ENCODE data around the gene NUP98.

The NUP98 gene

DNA sequence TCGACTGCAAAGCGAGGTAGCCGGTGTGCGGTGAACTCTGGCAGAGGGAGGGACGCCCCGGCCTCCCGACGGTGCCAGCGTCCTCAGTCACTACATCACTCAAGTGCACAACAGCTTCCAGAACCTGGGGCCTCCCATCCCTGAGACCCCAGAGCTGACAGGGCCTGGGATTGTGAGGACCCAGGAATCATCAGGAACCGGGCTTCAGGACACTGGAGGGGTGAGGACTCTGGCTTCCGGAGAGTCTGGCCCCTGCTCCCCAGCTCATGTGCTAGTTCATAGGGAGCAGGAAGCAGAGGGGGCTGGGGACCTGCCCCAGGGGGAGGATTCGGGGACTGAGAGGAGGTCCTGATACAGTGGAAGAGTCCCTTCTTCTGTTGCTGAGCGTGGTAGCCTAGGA is 160.2 kb downstream of the NUP98 start:
- DNase-seq: no peak

DNA sequence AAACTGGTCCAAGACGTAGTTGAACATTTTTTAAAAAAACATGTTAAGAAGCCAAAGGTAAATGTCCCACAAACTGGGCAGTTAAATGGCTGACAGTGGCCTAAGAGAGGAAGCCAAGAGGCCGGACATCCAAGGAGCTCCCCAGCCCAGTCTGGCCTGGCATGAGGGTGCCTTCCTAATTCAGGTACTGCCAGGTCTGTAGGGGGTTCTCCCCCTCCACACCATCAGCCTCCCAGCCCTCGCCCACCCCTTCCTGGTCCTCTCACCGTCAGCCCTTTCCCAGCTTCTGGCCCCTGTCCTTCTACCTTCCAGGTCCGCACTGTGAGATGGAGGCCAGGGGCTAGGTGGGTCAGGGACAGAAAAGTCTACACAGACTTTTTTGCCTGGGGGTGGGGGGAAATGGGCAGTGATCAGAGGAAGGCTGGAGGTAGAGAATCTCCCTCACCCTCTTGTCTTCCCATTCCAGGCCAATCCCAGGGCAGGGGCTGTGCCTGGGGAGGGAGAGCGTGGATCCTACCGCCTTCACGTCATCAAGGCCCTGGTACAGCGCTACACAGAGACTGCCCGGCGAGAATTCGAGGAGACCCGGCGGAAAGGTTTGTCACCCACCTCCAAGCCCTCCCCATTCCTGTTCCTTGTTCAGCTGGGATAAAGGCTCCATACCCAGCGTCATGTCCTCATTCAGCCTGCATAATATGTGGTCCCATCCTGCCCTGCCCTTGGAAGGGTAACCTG is 161.5 kb downstream of the NUP98 start:
- no peak for DNase-seq

DNA sequence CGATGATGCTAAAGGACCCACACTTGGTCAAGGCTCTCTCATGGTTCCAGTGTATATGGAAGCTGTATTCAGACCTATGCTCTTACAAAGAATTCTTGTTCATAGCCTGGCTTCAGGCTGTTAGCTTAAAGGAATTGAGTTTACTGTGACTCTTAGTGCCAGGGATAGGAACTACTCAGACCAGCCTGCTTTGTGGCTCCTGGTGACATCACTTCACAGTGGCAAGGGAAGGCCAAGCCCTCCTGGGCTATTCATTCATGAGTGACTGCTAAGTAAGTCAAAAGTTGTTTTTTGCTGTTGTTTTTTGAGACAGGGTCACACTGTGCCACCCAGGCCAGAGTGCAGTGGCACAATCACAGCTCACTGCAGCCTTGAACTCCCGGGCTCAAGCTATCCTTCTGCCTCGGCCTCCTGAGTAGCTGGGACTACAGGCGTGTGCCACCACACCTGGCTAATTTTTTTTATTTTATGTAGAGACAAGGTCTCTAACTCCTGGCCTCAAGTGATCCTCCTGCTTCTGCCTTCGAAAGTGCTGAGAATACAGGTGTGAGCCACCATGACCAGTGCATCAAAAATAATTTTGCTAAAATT is 165.2 kb downstream of the NUP98 start:
- no peak for DNase-seq

DNA sequence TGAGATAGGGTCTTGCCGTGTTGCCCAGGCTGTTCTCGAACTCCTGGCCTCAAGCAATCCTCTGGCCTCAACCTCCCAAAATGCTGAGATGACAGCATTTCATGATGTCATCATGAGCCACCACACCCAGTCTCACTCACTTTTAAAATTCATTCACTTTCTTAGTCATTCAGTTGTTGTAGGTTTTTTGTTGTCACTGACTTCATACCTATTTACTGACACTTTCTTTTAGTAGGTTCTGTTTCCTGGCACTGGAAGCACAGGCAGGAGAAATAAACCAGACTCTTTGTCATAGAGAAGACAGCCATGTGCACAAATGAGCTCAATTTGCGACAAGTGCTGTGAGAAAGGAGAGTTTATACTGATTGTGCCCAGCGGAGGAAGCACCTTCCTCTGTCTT is 166.0 kb downstream of the NUP98 start:
- DNase-seq: peak in 1 of 3 donors; percentile 33

DNA sequence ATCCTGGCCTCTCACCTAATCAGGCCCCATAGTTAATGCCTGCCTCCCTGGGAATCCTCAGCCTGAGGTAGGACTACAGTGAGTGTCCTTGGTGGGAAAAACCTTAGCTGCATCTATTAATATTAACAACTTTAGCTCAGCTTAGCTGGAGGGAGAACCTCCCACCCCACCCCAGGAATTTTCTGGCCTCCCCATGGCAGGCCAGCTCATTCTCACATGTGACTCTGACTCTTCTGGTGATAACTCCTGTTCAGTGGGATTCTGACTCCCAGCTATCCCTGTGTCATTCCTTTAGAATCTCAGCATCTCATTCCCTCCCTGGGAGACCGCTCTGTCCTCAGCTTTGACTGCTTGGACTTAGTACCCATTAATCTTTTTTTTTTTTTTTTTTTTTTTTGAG is 170.1 kb downstream of the NUP98 start:
- DNase-seq: peak; percentile 51 to 59 (median 56)

DNA sequence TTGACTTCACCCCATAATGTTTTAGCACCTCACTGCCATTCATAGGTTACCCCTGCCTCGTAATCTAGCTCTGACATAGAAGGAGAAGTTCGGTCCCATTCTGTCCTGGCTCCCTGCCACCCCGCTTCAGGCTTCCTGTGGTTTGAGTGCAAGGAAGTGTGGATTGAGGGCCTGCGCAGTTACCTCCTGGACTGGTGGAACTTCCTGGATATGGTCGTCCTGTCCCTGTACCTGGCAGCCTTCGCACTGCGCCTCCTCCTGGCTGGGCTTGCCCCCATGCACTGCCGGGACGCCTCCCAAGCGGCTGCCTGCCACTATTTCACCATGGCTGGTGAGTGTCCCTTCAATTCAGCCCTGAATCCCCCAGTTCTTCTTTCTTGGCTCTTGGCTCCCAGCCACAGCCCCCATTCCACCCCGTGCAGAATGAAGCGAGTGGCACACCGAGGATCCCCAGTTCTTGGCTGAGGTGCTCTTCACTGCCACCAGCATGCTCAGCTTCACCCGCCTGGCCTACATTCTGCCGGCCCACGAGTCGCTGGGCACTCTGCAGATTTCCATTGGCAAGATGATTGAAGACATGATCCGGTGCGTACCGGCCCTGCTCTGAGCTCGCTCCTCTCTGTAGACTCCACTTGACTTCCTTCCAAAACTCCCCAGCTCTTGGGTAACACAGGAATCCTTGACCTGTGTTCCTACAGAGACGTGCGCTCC is 170.9 kb downstream of the NUP98 start:
- peak; percentile 51 to 70 (median 58) for DNase-seq

Data from suppressor macrophage treated with lipopolysaccharide for 1 hour (primary cell).